ENCODE data around the gene CDC25B. TPM values are rescaled to one million over a fixed set of nuclear protein-coding genes. Genes with fewer than 3 reads are reported as not detected.

CDC25B gene
- polyA plus RNA-seq, 12 donors, result 46.2 to 105 (median 85.4) TPM; not detected in 1

- no peak for DNase-seq
Measured at GRCh38 chr20:3760655-3761348, 35.3 kb upstream of the CDC25B start.

GRCh38 chr20:3763671-3764601 lies 32.2 kb upstream of the CDC25B start:
- DNase-seq, result no peak

GRCh38 chr20:3764659-3765058 lies 31.5 kb upstream of the CDC25B start:
- DNase-seq, result no peak

GRCh38 chr20:3765171-3765882 lies 30.8 kb upstream of the CDC25B start:
- DNase-seq, result no peak

- DNase-seq, result no peak
Measured at GRCh38 chr20:3766422-3767109, 29.5 kb upstream of the CDC25B start.

GRCh38 chr20:3767110-3767426 lies 29.0 kb upstream of the CDC25B start:
- DNase-seq, result no peak

- peak; percentile 99 for DNase-seq
Measured at GRCh38 chr20:3767427-3768341, 28.4 kb upstream of the CDC25B start, which contains the start of gene ADISSP. Gene ADISSP, minus strand, starts transcription at chr20:3767753. Its CDS starts 7,653 bp downstream, at chr20:3760100.

- DNase-seq, result peak; percentile 67
Measured at GRCh38 chr20:3768342-3769130, 27.6 kb upstream of the CDC25B start.

GRCh38 chr20:3771552-3772058 lies 24.5 kb upstream of the CDC25B start:
- DNase-seq, result no peak

- DNase-seq, result no peak
Measured at GRCh38 chr20:3775457-3776108, 20.5 kb upstream of the CDC25B start.

GRCh38 chr20:3777381-3777715 lies 18.8 kb upstream of the CDC25B start:
- no peak for DNase-seq

GRCh38 chr20:3777716-3778629 lies 18.1 kb upstream of the CDC25B start:
- DNase-seq, result no peak

- no peak for DNase-seq
Measured at GRCh38 chr20:3778976-3779375, 17.1 kb upstream of the CDC25B start.

- peak; percentile 89 for DNase-seq
Measured at GRCh38 chr20:3781153-3781910, 14.8 kb upstream of the CDC25B start, which contains the start of gene SPEF1. Gene SPEF1, minus strand, starts transcription at chr20:3781448. Its CDS starts 161 bp downstream, at chr20:3781287.

- no peak for DNase-seq
Measured at GRCh38 chr20:3782597-3782996, 13.5 kb upstream of the CDC25B start.

GRCh38 chr20:3783068-3783489 lies 13.0 kb upstream of the CDC25B start:
- DNase-seq, result no peak
